Measurements from ENCODE around the gene GTSF1L. TPM values are rescaled to one million over a fixed set of nuclear protein-coding genes. Genes with fewer than 3 reads are reported as not detected.

The GTSF1L gene
- total and polyA plus RNA-seq, 2 experiments from 2014 or later, result not detected

- no peak for TF ChIP-seq CTCF (IDR thresholded peaks at IDR 0.05; ENCODE audit: low read depth, low read length)
- Histone ChIP-seq H3K4me1 (ENCODE audit: low read depth) (no peaks in the 10 kb centered on the region), H3K27me3 (no peaks in the 10 kb centered on the region), H3K4me3 (no peak overlapping the region), H3K36me3 (no peaks in the 10 kb centered on the region), H3K9me3 (ENCODE audit: low read depth) (no peaks in the 10 kb centered on the region), H3K27ac (no peak overlapping the region)
- DNase-seq (ENCODE audit: low read depth in 1 of 2, low spot score in 1 of 2), result no peak
These were observed 24.3 kb downstream of the GTSF1L start for GRCh38 chr20:43702502-43702901.

- TF ChIP-seq CTCF (IDR thresholded peaks at IDR 0.05; ENCODE audit: low read depth, low read length), result no peak
These were observed 26.2 kb downstream of the GTSF1L start for GRCh38 chr20:43700627-43701026.

GRCh38 chr20:43699941-43700565, 26.7 kb downstream of the GTSF1L start:
- Histone ChIP-seq H3K27ac (no peak overlapping the region), H3K36me3 (no peaks in the 10 kb centered on the region), H3K4me1 (ENCODE audit: low read depth) (no peaks in the 10 kb centered on the region), H3K4me3 (no peak overlapping the region), H3K27me3 (no peaks in the 10 kb centered on the region), H3K9me3 (ENCODE audit: low read depth) (no peaks in the 10 kb centered on the region)
- TF ChIP-seq CTCF (IDR thresholded peaks at IDR 0.05; ENCODE audit: low read depth, low read length), result no peak
- no peak for DNase-seq (ENCODE audit: low read depth in 1 of 2, low spot score in 1 of 2)

More at GRCh38 chr20:43700627-43701026, 26.2 kb downstream of the GTSF1L start:
- Histone ChIP-seq H3K27me3 (no peaks in the 10 kb centered on the region), H3K9me3 (ENCODE audit: low read depth) (no peaks in the 10 kb centered on the region), H3K4me3 (no peak overlapping the region), H3K4me1 (ENCODE audit: low read depth) (no peaks in the 10 kb centered on the region), H3K27ac (no peak overlapping the region), H3K36me3 (no peaks in the 10 kb centered on the region)
- no peak for DNase-seq (ENCODE audit: low read depth in 1 of 2, low spot score in 1 of 2)

GRCh38 chr20:43695571-43695970, 31.2 kb downstream of the GTSF1L start:
- no peak for TF ChIP-seq CTCF (IDR thresholded peaks at IDR 0.05; ENCODE audit: low read depth, low read length)
- H3K36me3 ChIP-seq, result no peaks in the 10 kb centered on the region
- DNase-seq (ENCODE audit: low read depth in 1 of 2, low spot score in 1 of 2), result no peak
- no peaks in the 10 kb centered on the region for H3K4me1 ChIP-seq (ENCODE audit: low read depth)
- H3K27me3 ChIP-seq, result no peaks in the 10 kb centered on the region
- H3K27ac ChIP-seq, result no peak overlapping the region
- no peak overlapping the region for H3K4me3 ChIP-seq
- no peaks in the 10 kb centered on the region for H3K9me3 ChIP-seq (ENCODE audit: low read depth)

GRCh38 chr20:43694763-43695162, 32.0 kb downstream of the GTSF1L start:
- H3K9me3 ChIP-seq (ENCODE audit: low read depth), result no peaks in the 10 kb centered on the region
- no peak overlapping the region for H3K27ac ChIP-seq
- no peak overlapping the region for H3K4me3 ChIP-seq
- no peaks in the 10 kb centered on the region for H3K4me1 ChIP-seq (ENCODE audit: low read depth)
- H3K36me3 ChIP-seq, result no peaks in the 10 kb centered on the region
- no peak for DNase-seq (ENCODE audit: low read depth in 1 of 2, low spot score in 1 of 2)
- H3K27me3 ChIP-seq, result no peaks in the 10 kb centered on the region
- TF ChIP-seq CTCF (IDR thresholded peaks at IDR 0.05; ENCODE audit: low read depth, low read length), result no peak
